ENCODE data around the gene C1QL2.

DNA sequence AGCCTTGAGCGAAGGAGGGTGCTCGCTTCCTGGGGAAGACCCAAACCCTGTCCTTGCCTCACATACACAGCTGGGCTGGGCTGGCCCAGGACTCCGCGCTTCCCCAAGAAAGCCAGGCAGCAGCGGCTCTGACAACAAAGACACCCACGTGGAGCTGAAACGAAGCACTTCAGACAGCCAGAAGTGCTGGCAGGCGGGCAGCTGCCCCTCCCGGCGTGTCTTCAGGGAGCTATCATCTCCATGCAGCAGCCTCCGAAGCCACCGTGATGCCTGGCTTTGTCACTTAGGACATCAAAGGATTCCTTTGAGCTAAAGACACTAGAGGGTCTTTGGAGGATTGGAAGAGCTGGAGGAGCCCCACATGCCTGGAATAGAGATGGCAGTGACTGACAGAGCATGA is 35.2 kb downstream of the C1QL2 start:
- TF ChIP-seq, protein P1, sequence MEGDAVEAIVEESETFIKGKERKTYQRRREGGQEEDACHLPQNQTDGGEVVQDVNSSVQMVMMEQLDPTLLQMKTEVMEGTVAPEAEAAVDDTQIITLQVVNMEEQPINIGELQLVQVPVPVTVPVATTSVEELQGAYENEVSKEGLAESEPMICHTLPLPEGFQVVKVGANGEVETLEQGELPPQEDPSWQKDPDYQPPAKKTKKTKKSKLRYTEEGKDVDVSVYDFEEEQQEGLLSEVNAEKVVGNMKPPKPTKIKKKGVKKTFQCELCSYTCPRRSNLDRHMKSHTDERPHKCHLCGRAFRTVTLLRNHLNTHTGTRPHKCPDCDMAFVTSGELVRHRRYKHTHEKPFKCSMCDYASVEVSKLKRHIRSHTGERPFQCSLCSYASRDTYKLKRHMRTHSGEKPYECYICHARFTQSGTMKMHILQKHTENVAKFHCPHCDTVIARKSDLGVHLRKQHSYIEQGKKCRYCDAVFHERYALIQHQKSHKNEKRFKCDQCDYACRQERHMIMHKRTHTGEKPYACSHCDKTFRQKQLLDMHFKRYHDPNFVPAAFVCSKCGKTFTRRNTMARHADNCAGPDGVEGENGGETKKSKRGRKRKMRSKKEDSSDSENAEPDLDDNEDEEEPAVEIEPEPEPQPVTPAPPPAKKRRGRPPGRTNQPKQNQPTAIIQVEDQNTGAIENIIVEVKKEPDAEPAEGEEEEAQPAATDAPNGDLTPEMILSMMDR (IDR thresholded peaks at IDR 0.05): no peak
- no peak for TF ChIP-seq POLR2AphosphoS5 (IDR thresholded peaks at IDR 0.05)
- no peak for TF ChIP-seq EP300 (IDR thresholded peaks at IDR 0.05)
